Progenitor cell of endocrine pancreas (in vitro differentiated cells): ENCODE data around the gene SNX9. TPM values are rescaled to one million over a fixed set of nuclear protein-coding genes. Genes with fewer than 3 reads are reported as not detected.

Source experiments
- DNase-seq: peaks from one replicate; pipeline ENCODE4 v3.0.0; 2021; ENCODE audit warnings: low spot score; ENCODE audit not compliant: unreplicated experiment
- H3K27ac Mint-ChIP-seq: 2 replicates; pipeline ENCODE4 v1.8.0; 2021; ENCODE audit warnings: mild to moderate bottlenecking, moderate library complexity, mixed read lengths
- H3K27me3 Mint-ChIP-seq: 2 replicates; pipeline ENCODE4 v1.8.0; 2021; ENCODE audit warnings: mixed read lengths
- H3K36me3 Mint-ChIP-seq: 2 replicates; pipeline ENCODE4 v1.8.0; 2022; ENCODE audit warnings: mixed read lengths; ENCODE audit not compliant: insufficient read depth
- H3K4me1 Mint-ChIP-seq: 2 replicates; pipeline ENCODE4 v1.8.0; 2021; ENCODE audit warnings: low read depth, mixed read lengths
- H3K4me3 Mint-ChIP-seq: 2 replicates; pipeline ENCODE4 v1.8.0; 2021; ENCODE audit warnings: low read depth, mild to moderate bottlenecking, moderate library complexity, mixed read lengths
- H3K9me3 Mint-ChIP-seq: 2 replicates; pipeline ENCODE4 v1.8.0; 2021; ENCODE audit warnings: low read depth, mixed read lengths
- CTCF ChIP-seq: fragments of 200-600 bp; sonication (generic); IDR thresholded peaks from one replicate; pipeline ENCODE4 v1.5.0; 2021; ENCODE audit warnings: antibody characterized with exemption, mild to moderate bottlenecking; ENCODE audit not compliant: unreplicated experiment
- total RNA-seq: library from RNA; stranded (reverse); gene quantifications from 2 replicates; pipeline ENCODE4 v1.2.1, GENCODE V29; 2021

Gene SNX9
- total RNA-seq, 1 donor from 2014 or later, result 29.3 TPM

GRCh38 chr6:157961832-157962575, 139.0 kb downstream of the SNX9 start:
- TF ChIP-seq CTCF, result no peak
- Mint-ChIP-seq H3K9me3 (peaks cover 19% of the 10 kb centered on the region), H3K27me3 (no peaks in the 10 kb centered on the region), H3K27ac (no peak overlapping the region), H3K4me3 (no peak overlapping the region), H3K36me3 (peaks cover 6% of the 10 kb centered on the region), H3K4me1 (peaks cover 4% of the 10 kb centered on the region)
- DNase-seq, result no peak

- DNase-seq, result no peak
- Mint-ChIP-seq H3K27me3 (no peaks in the 10 kb centered on the region), H3K4me1 (peaks cover 10% of the 10 kb centered on the region), H3K36me3 (peaks cover 6% of the 10 kb centered on the region), H3K4me3 (no peak overlapping the region), H3K27ac (no peak overlapping the region), H3K9me3 (peaks cover 19% of the 10 kb centered on the region)
- no peak for TF ChIP-seq CTCF
Measured at GRCh38 chr6:157962601-157963302, 139.7 kb downstream of the SNX9 start.

- Mint-ChIP-seq H3K36me3 (peaks cover 4% of the 10 kb centered on the region), H3K27ac (no peak overlapping the region), H3K4me1 (peaks cover 10% of the 10 kb centered on the region), H3K9me3 (peaks cover 10% of the 10 kb centered on the region), H3K4me3 (no peak overlapping the region), H3K27me3 (no peaks in the 10 kb centered on the region)
- no peak for DNase-seq
- no peak for TF ChIP-seq CTCF
Measured at GRCh38 chr6:157964100-157964499, 141.1 kb downstream of the SNX9 start.

- Mint-ChIP-seq H3K27me3 (no peaks in the 10 kb centered on the region), H3K36me3 (no peaks in the 10 kb centered on the region), H3K27ac (no peak overlapping the region), H3K4me3 (no peak overlapping the region), H3K4me1 (peaks cover 10% of the 10 kb centered on the region), H3K9me3 (no peaks in the 10 kb centered on the region)
- no peak for DNase-seq
- no peak for TF ChIP-seq CTCF
Measured at GRCh38 chr6:157965387-157965786, 142.3 kb downstream of the SNX9 start.

- TF ChIP-seq CTCF, result no peak
- Mint-ChIP-seq H3K4me1 (peaks cover 10% of the 10 kb centered on the region), H3K4me3 (no peak overlapping the region), H3K9me3 (no peaks in the 10 kb centered on the region), H3K27ac (no peak overlapping the region), H3K27me3 (no peaks in the 10 kb centered on the region), H3K36me3 (no peaks in the 10 kb centered on the region)
- DNase-seq, result no peak
Measured at GRCh38 chr6:157966589-157966977, 143.5 kb downstream of the SNX9 start.
